8988T (cell line): ENCODE results near the gene NDUFS6.
"Not testable (repeated sequence)": the region's sequence is repeated elsewhere in the genome, so short reads cannot be mapped to it uniquely, and the experiment has no call there.

Experiments used
- DNase-seq: peaks from one replicate; pipeline ENCODE4 v3.0.0; 2011

Gene NDUFS6

DNA sequence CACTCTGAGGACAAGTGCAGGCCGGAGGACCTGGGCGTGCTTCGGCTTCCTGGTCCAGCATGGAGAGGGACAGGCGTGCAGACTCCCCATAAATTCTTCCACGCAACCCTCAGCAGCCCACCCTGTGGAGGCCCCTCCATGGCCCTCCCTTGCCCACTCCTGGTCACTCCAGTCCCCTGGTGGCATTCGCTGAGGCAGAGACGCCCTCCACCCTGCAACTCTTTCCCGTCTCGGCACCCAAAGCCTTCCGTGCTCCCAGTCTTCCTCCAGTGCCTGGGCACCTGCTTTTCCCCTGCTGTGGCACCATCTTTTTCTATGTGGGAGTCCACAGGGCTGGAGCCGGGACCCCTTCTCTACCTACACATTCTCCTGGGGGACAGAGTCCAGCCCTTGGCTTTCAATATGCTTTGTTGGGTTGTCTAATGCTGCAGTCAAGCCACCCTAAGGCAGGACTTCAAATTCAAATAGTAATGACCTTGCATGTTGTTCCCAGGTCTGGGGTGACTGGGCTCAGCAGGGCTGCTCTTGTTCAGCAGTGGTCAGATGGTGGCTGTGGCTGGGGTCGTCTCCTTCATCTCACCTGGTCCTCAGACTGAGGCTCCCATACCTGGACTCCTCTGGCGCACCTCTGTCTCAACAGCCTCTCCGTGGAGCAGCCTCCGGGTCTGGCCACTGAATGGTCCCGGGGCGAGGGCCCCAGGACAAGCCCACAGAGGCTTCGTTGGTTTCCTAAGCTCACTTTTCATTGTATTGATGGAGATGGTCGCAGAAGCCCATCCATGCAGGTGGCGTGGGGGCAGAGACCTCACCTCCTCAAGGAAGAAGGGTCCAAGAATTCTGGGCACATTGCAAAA is 16.8 kb upstream of the NDUFS6 start:
- DNase-seq, result no peak

GRCh38 chr5:1785062-1785461 is 16.1 kb upstream of the NDUFS6 start:
- no peak for DNase-seq

DNA sequence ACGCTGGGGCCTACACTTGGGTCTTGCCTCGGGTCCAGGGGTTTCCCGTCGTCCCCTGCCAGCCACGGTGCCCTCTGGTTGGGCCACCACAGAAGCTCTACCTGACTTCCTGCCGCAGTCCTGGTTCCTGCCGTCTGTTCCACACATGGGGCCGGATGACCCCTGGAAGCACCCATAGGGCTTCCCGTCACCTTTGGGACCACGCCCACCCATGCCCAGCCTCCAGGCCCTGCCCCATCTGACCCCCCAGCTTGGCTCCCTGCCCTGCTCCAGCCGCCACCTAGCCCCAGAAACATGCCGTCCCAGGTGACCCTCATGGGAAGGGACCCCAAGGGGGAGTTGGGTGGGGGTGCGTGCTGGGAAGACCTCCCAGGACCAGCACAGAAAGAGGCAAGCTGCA is 15.2 kb upstream of the NDUFS6 start:
- no peak for DNase-seq

GRCh38 chr5:1786621-1787471 is 14.4 kb upstream of the NDUFS6 start:
- no peak for DNase-seq

DNA sequence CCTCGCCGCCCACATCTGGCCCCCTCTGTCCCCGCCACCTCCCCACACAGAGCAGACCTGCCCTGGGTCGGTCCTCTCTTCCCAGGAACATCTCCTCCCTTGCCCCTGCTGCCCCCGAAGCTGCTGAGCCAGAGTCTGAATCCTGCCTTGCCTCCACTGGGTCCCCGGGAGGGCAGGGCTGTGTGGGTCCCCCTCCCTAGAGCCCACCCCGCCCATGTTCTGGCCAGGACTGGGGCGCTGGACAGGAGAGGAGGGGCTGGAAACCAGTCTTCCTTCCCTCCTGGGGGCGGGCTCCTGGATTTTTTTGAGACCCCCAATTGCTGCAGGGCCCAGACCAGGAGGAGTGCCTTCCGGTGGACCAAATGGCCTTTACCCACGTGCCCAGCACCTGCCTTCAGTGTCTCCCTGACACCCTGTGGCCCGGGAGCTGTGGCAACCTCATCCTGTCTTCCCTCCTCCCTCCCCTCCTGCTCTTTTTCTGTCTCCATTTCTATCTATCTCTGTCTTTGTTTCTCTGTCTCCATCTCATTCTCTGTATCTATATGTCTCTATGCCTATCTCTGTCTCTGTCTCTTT is 13.6 kb upstream of the NDUFS6 start:
- DNase-seq, result no peak

DNA sequence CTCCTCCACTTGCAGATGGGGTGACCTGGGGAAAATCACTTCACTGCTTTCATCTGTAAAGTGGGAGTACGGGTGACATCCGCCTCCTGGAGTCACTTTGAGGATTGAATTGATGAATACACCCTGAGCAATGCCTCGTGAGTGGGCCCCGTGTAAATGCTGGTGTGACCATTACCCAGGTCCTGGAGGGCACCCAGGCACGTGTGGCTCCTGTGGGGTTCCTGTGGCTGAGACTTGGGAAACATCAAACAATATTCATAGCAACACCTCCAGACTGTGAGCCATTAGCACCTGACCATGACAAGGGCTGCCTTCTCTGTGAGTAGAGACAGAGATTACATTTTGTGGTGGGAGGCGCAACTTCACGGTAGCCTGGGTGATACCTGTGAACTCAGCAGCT is 13.0 kb upstream of the NDUFS6 start:
- DNase-seq, result no peak

- no peak for DNase-seq
These were observed 12.4 kb upstream of the NDUFS6 start for GRCh38 chr5:1788828-1789227.

- DNase-seq, result not testable (repeated sequence)
These were observed 11.8 kb upstream of the NDUFS6 start for GRCh38 chr5:1789438-1789833.

DNA sequence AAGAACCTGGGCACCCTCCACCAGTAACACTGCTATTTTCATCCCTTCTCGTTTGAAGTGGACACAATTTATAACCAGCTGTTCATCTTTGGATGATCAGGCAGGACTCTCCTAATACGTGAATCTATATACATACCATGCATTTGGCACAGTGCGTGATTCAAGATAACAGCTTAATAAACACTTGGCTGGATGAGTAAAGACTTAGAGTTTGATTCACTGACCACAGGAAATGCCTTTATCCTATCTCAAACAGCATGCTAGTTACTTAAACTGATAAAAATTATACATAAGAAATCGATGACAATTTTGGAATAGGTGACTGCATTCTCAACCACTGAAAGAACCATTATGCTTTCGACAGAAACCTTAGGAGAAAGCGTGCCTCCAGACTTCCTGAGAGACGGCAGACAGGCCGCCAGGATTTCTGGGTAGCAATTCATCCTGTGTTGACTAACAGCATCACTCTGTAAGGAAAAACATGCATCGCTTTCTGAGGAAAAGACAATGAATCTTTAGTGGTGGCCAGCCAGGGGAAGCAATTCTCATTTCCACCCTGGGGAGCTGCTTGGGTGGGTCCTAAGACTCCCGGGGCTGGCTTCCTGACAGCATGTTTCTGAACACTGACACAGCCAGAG is 11.3 kb upstream of the NDUFS6 start:
- no peak for DNase-seq

DNA sequence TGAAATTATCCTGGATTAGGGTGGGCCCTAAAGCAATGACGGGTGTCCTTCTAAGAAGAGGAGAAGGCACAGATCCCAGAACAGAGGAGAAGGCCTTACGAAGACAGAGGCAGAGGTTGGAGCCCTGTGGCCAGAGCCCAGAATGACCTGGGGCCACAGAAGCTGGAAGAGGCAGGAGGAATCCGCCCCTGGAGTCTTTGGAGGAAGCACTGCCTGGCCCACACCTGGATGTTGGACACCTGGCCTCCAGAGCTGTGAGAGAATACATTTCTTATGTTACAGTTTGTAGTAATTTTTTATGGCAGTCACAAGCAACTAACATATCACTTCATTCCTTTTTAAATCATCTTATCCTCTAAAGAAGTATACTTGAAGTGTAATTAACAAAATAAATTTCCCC is 10.0 kb upstream of the NDUFS6 start:
- no peak for DNase-seq

DNA sequence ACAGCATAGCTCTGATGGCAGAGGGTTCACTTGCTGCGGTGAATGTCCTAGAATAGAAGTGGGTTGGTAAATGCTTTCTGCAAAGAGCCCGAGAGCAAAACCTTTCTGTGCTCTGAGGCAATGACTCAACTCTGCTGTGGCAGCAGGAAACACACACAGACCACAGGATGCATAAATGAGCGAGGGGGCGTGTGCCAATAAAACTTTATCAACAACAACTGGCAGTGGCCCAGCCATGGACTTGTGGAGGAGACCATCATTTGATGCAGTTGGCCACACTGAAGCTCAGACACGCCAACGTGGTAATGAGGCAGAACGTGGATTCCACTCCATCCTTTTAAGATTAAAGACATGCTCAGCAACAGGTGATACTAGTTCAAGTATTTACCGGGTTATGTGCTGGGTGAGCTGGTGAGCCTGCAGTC is 8.4 kb upstream of the NDUFS6 start:
- no peak for DNase-seq

- DNase-seq, result no peak
These were observed 7.9 kb upstream of the NDUFS6 start for GRCh38 chr5:1793301-1793740.

DNA sequence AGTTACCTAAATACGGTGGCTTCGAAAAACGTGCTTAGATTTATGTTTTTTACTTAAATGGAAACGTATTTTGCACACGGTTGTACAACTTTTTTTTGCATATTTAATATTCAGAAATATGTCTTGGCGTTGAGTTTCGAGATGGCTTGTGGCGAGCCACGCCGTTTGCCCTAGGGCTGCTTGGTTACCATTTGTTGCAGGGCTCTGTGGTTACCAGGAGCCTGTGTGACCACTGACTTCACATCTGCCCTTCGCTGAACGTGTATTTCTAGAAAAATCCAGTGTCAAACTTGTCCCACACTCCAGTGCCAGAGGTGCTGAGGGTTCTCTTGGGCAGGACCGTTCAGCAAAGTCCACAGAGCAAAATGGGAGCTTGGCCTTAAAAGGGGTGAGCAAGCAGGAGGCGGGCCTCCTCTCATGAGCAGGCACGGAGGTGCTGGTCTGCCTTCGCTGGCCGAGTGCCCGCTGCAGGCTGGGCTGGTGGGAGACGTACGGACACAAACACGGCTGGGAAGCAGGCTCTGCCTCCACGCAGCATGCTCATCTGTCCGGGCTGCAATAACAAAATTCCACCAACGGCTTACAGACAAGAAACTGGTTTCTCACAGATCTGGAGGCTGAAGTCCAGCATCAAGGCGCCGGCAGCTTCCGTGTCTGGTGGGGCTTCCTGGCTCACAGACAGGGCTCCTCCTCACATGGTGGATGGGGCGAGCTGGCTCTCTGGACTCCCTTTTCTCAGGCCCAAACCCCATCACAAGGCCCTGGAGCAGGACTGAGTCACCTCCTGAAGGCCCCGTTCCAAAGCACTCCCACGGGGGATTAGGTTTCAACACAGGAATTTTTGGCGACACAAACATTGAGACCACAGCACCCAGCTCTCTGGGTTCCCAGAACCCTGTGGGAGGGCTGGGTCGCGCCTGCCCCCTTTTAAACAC is 7.0 kb upstream of the NDUFS6 start:
- no peak for DNase-seq

DNA sequence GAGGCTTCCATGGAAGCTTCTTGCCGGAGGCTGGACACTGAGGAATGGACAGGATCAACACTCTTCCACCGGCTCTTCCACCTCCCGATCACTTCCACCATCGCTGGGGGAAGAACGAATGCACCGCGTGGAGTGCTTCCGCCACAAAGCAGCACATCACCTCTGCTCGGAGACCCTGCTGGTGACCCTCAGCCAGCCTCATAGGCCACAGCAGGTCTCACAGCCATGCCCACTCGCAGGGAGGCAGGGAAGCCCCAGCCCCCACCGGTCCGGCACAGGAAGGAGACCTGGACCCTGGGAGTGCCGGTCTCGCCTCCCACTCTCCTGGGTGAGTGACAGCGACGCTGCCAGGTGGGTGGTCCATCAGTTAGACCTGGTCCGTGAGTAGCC is 6.3 kb upstream of the NDUFS6 start:
- DNase-seq, result no peak

- DNase-seq, result no peak
These were observed 5.7 kb upstream of the NDUFS6 start for GRCh38 chr5:1795506-1795905.

DNA sequence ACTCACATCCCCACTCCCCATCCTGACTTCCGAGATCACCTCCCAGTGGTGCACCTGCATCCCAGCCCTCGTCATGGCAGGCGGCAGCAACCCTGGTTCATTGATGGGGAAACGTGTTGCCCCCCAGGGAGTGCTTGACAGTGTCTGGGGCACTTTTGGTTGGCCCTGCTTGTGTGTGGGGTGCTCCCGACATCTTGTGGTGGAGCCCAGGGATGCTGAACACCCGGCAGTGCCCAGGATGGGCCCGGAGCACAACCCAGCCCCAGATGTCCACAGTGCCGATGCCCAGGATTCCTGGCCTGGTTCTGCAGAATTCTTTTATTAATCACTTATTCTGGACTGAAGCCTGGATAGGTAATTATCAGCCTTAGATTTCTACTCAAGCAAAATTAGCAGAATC is 5.3 kb upstream of the NDUFS6 start:
- no peak for DNase-seq

GRCh38 chr5:1796371-1797102 is 4.7 kb upstream of the NDUFS6 start:
- no peak for DNase-seq

GRCh38 chr5:1797103-1797800 is 4.0 kb upstream of the NDUFS6 start:
- no peak for DNase-seq

DNA sequence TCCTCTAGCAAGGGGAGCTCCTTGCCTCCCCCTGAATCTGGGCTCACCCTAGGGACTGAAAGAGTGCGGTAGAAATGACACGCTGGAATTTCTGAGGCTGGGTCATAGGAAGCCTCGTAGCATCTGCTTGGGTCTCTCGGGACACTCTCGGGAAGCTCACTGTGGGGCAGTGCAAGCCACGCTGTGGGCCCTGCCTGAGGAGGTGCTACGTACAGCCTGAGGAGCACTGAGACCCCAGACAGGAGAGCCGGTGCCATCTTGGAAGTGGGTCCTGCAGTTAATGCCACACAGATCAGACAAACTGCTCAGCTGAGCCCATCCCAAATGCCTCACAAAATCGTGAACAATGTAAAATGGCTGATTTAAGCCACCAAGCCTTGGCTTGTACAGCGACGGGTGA is 3.4 kb upstream of the NDUFS6 start:
- no peak for DNase-seq

DNA sequence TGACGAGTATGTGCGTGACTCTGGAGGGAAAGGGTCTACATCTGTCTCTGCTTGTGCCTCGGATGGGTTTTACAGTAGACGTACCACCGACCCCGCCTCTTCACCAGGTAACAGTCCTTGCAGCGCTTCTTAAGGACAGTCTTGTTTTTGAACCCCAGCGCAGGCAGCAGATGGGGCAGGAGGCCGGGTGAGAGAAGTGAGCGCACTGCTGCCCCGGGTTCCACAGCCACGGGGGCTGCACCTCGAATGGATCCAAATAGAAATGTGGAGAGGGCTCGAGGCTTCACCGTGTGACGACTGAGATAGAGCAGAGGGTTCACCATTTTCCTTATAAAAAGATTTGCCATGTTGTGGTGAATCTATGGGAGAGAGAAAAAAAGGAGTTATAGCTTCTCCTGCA is 2.6 kb upstream of the NDUFS6 start:
- DNase-seq, result not testable (repeated sequence)
